ENCODE data around the gene ADAT1.

The ADAT1 gene

DNA sequence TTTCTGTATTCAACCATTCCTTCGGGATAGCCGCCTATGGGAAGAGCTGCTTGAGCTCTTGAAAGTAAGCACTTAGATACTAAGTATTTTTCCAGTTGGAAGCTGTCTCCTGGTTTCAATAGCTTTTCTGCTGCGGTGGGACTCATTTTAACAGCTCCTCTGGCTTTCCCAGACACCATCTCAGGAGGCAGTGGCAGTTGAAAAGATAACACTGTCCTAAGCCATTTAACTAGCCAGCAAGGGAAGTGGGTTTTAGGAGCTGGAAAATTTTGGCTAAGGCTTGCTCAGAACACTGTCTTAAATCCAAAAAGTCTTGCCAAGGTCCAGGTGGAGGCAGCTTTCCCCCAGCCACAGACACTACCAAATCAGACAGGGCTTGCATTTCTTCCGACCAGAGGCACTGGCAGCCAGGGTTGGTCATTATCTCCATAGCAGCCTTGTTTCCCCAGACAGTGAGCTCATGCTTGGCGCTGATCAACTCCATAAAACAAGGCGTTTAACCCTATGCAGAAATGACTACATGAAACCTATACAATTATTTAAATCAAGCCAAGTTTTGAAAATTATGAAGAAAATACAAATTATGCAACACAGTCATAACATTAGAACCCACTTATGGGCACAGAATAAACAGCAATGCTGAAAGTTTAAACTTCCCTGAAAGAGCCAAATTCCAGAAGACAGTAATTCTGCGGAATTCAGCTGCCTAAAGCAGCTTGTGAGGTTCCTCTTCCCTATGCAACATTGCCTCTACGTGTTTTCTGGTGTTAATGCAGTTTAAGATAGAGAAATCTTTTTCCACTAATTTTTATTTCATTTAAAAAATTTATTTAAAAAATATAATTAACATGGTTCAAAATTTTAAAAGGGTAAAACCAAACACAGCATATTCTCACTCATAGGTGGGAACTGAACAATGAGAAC, 31.9 kb downstream of the ADAT1 start:
- TF ChIP-seq, protein P1, sequence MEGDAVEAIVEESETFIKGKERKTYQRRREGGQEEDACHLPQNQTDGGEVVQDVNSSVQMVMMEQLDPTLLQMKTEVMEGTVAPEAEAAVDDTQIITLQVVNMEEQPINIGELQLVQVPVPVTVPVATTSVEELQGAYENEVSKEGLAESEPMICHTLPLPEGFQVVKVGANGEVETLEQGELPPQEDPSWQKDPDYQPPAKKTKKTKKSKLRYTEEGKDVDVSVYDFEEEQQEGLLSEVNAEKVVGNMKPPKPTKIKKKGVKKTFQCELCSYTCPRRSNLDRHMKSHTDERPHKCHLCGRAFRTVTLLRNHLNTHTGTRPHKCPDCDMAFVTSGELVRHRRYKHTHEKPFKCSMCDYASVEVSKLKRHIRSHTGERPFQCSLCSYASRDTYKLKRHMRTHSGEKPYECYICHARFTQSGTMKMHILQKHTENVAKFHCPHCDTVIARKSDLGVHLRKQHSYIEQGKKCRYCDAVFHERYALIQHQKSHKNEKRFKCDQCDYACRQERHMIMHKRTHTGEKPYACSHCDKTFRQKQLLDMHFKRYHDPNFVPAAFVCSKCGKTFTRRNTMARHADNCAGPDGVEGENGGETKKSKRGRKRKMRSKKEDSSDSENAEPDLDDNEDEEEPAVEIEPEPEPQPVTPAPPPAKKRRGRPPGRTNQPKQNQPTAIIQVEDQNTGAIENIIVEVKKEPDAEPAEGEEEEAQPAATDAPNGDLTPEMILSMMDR (IDR thresholded peaks at IDR 0.05; ENCODE audit: insufficient read depth, missing control alignments) = no peak
- FAIRE-seq (no peak), DNase-seq (ENCODE audit: insufficient read length, low spot score) (no peak)

DNA sequence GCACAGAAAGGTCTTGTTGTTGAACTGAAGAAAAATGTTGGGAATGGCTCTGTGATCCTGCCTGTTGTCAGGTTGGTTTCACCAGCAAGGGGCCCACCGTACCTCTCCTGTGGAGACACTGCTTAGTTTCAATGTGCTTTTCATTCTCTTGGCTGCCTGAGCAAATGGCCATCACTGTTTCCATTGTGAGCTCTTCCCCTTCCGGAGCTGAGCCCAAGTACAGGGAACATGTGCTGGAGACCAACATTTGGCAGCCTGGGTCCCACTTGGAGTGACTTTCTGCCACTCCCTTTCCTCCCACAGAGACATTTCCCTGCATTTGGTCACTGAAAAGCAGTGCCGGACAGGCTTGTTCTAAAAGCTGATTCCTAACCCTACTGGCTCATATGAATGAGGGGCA, 33.8 kb downstream of the ADAT1 start:
- DNase-seq (ENCODE audit: insufficient read length, low spot score) = no peak
- TF ChIP-seq, protein P1 (IDR thresholded peaks at IDR 0.05; ENCODE audit: insufficient read depth, missing control alignments) = no peak
- FAIRE-seq = no peak

DNA sequence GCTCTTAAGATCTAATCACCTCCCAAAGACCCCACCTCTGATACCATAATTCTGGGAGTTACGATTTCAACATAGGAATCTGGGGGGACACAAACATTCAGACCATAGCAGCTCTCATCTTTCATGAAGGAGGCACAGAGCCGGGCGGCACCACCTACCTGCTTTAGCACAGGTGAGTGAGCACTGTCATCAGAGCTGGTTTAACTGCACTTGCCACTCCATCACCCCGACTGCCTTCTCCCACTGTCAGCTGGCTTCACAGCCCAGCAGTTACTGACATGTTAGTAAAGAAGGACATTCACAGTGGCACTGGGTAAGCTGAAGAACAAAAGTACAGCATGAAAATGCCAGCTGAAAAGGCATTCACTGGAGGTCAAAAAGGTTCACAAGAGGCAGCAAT, 34.4 kb downstream of the ADAT1 start:
- FAIRE-seq (no peak), DNase-seq (ENCODE audit: insufficient read length, low spot score) (no peak)

DNA sequence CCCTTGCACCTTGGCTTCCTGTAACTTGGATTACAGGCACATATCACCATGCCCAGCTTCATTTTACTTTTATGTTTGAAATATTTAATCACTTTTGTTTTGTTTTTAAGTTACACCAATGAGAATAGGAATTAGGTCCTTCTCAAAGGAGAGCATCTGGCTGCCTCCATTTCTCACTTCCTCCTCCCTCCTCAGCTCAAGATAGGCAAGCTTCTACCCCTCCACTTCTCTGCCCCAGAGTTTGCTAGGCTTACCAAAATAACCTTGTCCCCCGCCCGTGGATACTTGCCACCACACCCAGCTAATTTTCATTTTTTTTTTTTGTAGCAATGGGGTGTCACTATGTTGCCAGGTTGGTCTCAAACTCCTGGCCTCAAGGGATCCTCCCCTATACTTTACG, 39.0 kb downstream of the ADAT1 start:
- DNase-seq (ENCODE audit: insufficient read length, low spot score) = no peak
- FAIRE-seq = no peak
- TF ChIP-seq, protein P1 (IDR thresholded peaks at IDR 0.05; ENCODE audit: insufficient read depth, missing control alignments) = no peak

More for the DNA sequence above, 34.4 kb downstream of the ADAT1 start:
- TF ChIP-seq, protein P1 (IDR thresholded peaks at IDR 0.05; ENCODE audit: insufficient read depth, missing control alignments) = no peak

DNA sequence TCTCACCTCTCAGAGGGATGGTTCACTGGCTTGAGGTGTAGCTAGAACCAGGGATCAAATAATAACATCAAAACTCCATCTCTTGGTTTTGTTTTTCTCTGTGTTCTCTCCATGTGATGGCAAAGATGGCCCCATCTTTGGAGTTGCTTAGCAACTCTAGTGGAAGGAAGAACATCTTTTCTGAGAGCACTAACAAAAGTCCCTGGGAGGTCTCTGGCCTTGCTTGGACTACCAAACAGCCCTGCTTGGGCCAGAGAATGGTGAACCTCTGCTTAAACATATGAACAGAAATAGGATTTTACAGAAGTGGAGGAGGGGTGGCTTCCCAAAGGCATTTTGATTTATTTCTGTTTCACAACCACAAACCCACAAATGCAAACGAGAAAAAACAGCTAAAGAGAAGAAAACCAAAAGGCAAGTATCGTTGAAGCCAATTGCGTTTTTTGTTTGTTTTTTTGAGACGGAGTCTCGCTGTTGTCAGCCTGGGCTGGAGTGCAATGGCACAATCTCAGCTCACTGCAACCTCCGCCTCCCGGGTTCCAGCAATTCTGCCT, 43.7 kb downstream of the ADAT1 start:
- DNase-seq (ENCODE audit: insufficient read length, low spot score) (no peak), FAIRE-seq (no peak)
- TF ChIP-seq, protein P1 (IDR thresholded peaks at IDR 0.05; ENCODE audit: insufficient read depth, missing control alignments) = no peak

DNA sequence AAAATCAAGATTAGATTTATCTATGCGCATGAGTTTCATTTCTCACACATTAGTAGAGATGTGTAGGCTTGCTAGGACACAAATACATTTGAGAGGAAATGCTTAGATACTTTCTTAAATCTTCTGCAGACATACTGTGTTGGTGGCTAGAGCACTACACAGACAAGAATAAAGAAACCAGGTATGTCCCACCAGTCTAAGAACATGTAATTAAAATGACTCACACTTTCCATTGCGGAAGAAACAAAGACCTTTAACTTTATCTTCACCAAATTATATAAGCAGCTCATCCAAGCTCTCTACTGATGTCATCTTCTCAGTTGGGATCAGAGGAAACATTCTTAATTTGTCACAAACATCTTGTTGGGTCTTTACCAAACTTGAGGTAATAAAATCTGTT, 44.4 kb downstream of the ADAT1 start:
- FAIRE-seq (no peak), DNase-seq (ENCODE audit: insufficient read length, low spot score) (no peak)
- TF ChIP-seq, protein P1 (IDR thresholded peaks at IDR 0.05; ENCODE audit: insufficient read depth, missing control alignments) = no peak

DNA sequence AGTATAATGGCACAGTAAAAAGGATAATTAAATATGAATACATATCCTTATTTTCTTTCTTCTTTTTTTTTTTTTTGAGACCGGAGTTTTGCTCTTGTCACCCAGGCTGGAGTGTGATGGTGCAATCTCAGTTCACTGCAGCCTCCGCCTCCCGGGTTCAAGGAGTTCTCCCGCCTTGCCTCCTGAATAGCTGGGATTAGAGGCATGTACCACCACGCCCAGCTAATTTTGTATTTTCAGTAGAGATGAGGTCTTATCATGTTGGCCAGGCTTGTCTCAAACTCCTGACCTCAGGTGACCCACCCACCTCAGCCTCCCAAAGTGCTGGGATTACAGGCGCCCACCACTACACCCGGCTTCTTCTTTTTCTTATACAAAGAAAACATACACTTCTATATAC, 44.9 kb downstream of the ADAT1 start:
- no peak for DNase-seq (ENCODE audit: insufficient read length, low spot score)
- TF ChIP-seq, protein P1 (IDR thresholded peaks at IDR 0.05; ENCODE audit: insufficient read depth, missing control alignments) = no peak
- no peak for FAIRE-seq
